ENCODE data around the gene OR5M8. TPM values are rescaled to one million over a fixed set of nuclear protein-coding genes. Genes with fewer than 3 reads are reported as not detected.

OR5M8 gene
- not detected for total RNA-seq

GRCh38 chr11:56491270-56491669 is at the start of gene OR5M8:
OR5M8 (minus strand) TSS chr11:56491370; CDS start chr11:56491370, 0 bp downstream.

GRCh38 chr11:56473252-56473651 is 17.9 kb downstream of the OR5M8 start, which contains the start of gene OR5M3:
OR5M3 (minus strand) TSS chr11:56473352; CDS start chr11:56470497, 2,855 bp downstream.

Other genes with a start within 250 kb of the OR5M8 start
- not detected for gene OR5T3, start 239.1 kb downstream of the OR5M8 start, total RNA-seq
- gene OR5T1, start 217.2 kb downstream of the OR5M8 start, total RNA-seq, result not detected
- gene OR8H1, start 199.1 kb downstream of the OR5M8 start, total RNA-seq, result not detected
- not detected for gene OR8K3, start 176.2 kb downstream of the OR5M8 start, total RNA-seq
- not detected for gene OR8K1, start 145.3 kb downstream of the OR5M8 start, total RNA-seq
- not detected for gene OR8J1, start 137.1 kb downstream of the OR5M8 start, total RNA-seq
- not detected for gene OR8U1, start 115.7 kb downstream of the OR5M8 start, total RNA-seq
- gene OR5AL1, start 78.7 kb downstream of the OR5M8 start, total RNA-seq, result not detected
- gene OR5M3, start 18.0 kb downstream of the OR5M8 start, total RNA-seq, result not detected
- gene OR5M11, start 51.9 kb upstream of the OR5M8 start, total RNA-seq, result not detected
- not detected for gene OR5M10, start 86.4 kb upstream of the OR5M8 start, total RNA-seq
- gene OR5M1, start 123.5 kb upstream of the OR5M8 start, total RNA-seq, result not detected
- gene OR5AP2, start 151.1 kb upstream of the OR5M8 start, total RNA-seq, result not detected
- not detected for gene OR5AR1, start 172.3 kb upstream of the OR5M8 start, total RNA-seq
- gene OR9G1, start 207.7 kb upstream of the OR5M8 start, total RNA-seq, result not detected